HG03175 (cell line): ENCODE measurements around the gene FITM1.

Experiments
- ATAC-seq: cut with Tn5 transposase; IDR thresholded peaks from one replicate; pipeline ENCODE4 v1.9.1; 2021; ENCODE audit warnings: mild to moderate bottlenecking, moderate library complexity; ENCODE audit not compliant: unreplicated experiment

Gene FITM1

GRCh38 chr14:24181371-24182077, 51.1 kb downstream of the FITM1 start:
- ATAC-seq = no peak
